Omental fat pad (tissue), 4 donors: ENCODE data around the gene RASGEF1C. TPM values are rescaled to one million over a fixed set of nuclear protein-coding genes. Genes with fewer than 3 reads are reported as not detected.

Source experiments
- ATAC-seq: fragments of 150-250 bp; one replicate; pipeline ENCODE4 v1.9.1; 2016; ENCODE audit warnings: mild to moderate bottlenecking, moderate library complexity; ENCODE audit not compliant: low FRiP score
- DNase-seq: peaks from one replicate; pipeline ENCODE4 v3.0.0-alpha.2; 2019; ENCODE audit warnings: low spot score
- CTCF ChIP-seq, 3 donors: fragments of 450-650 bp; IDR thresholded peaks; one replicate each; pipeline ENCODE4 v1.5.1; 2016 to 2017; ENCODE audit warnings: antibody characterized with exemption in 3 of 3, mild to moderate bottlenecking in 3 of 3, moderate library complexity in 2 of 3
- total RNA-seq, 4 donors: library from RNA; depleted of rRNA; stranded (reverse); fragments of >200 nt; gene quantifications; one replicate each; pipeline ENCODE4 v1.1.0, GENCODE V29; 2016

RASGEF1C gene
- total RNA-seq, 4 donors from 2014 or later, result 0.37 to 8.5 TPM; not detected in 2

- ATAC-seq (no peak), DNase-seq (no peak)
- TF ChIP-seq CTCF (IDR thresholded peaks at IDR 0.05), result no peak
Observed at GRCh38 chr5:180216646-180217171, 7.7 kb upstream of the RASGEF1C start.

- no peak for ATAC-seq
- no peak for TF ChIP-seq CTCF (IDR thresholded peaks at IDR 0.05)
- DNase-seq, result no peak
Observed at GRCh38 chr5:180215783-180216630, 7.0 kb upstream of the RASGEF1C start.

GRCh38 chr5:180214870-180215770 is 6.1 kb upstream of the RASGEF1C start:
- TF ChIP-seq CTCF (IDR thresholded peaks at IDR 0.05), result no peak
- no peak for ATAC-seq
- no peak for DNase-seq

- no peak for TF ChIP-seq CTCF (IDR thresholded peaks at IDR 0.05)
- no peak for ATAC-seq
- no peak for DNase-seq
Observed at GRCh38 chr5:180213657-180214207, 4.7 kb upstream of the RASGEF1C start.

- no peak for ATAC-seq
- no peak for DNase-seq
- no peak for TF ChIP-seq CTCF (IDR thresholded peaks at IDR 0.05)
Observed at GRCh38 chr5:180213256-180213600, 4.2 kb upstream of the RASGEF1C start.

GRCh38 chr5:180212363-180213255 is 3.6 kb upstream of the RASGEF1C start:
- TF ChIP-seq CTCF (IDR thresholded peaks at IDR 0.05), result no peak
- DNase-seq (no peak), ATAC-seq (no peak)
